Hematopoietic multipotent progenitor cell (in vitro differentiated cells): ENCODE data around the gene CADM1. TPM values are rescaled to one million over a fixed set of nuclear protein-coding genes. Genes with fewer than 3 reads are reported as not detected.

Experiments
- DNase-seq, 3 donors: peaks; one replicate each; pipeline ENCODE4 v3.0.0-alpha.2; 2011 to 2015; ENCODE audit warnings: low read depth in 2 of 3, low spot score in 2 of 3
- total RNA-seq: library from RNA; depleted of rRNA; stranded (reverse); fragments of >200 nt; gene quantifications from one replicate; pipeline ENCODE4 v1.2.3, GENCODE V29; 2012

Gene CADM1
- total RNA-seq, 1 donor, result under 0.01 TPM

GRCh38 chr11:115290479-115290878 lies 213.7 kb downstream of the CADM1 start:
- no peak for DNase-seq

GRCh38 chr11:115287266-115287665 lies 216.9 kb downstream of the CADM1 start:
- no peak for DNase-seq

- DNase-seq, result no peak
Measured at GRCh38 chr11:115286614-115287013, 217.6 kb downstream of the CADM1 start.

- DNase-seq, result no peak
Measured at GRCh38 chr11:115284773-115285172, 219.4 kb downstream of the CADM1 start.

- DNase-seq, result no peak
Measured at GRCh38 chr11:115282923-115283322, 221.3 kb downstream of the CADM1 start.

- DNase-seq, result no peak
Measured at GRCh38 chr11:115280775-115281174, 223.4 kb downstream of the CADM1 start.

- no peak for DNase-seq
Measured at GRCh38 chr11:115279813-115280761, 224.1 kb downstream of the CADM1 start.

- DNase-seq, result no peak
Measured at GRCh38 chr11:115276799-115277198, 227.4 kb downstream of the CADM1 start.

- DNase-seq, result no peak
Measured at GRCh38 chr11:115276191-115276590, 228.0 kb downstream of the CADM1 start.

- DNase-seq, result no peak
Measured at GRCh38 chr11:115275045-115275444, 229.2 kb downstream of the CADM1 start.

GRCh38 chr11:115272925-115273324 lies 231.3 kb downstream of the CADM1 start:
- no peak for DNase-seq

GRCh38 chr11:115271643-115272042 lies 232.6 kb downstream of the CADM1 start:
- DNase-seq, result no peak

- no peak for DNase-seq
Measured at GRCh38 chr11:115269191-115269950, 234.8 kb downstream of the CADM1 start.

GRCh38 chr11:115267871-115268270 lies 236.3 kb downstream of the CADM1 start:
- DNase-seq, result no peak

GRCh38 chr11:115267238-115267781 lies 236.9 kb downstream of the CADM1 start:
- DNase-seq, result no peak

- no peak for DNase-seq
Measured at GRCh38 chr11:115266066-115266639, 238.1 kb downstream of the CADM1 start.

GRCh38 chr11:115263799-115264656 lies 240.2 kb downstream of the CADM1 start:
- no peak for DNase-seq

GRCh38 chr11:115258216-115258615 lies 246.0 kb downstream of the CADM1 start:
- no peak for DNase-seq

GRCh38 chr11:115257678-115258077 lies 246.5 kb downstream of the CADM1 start:
- DNase-seq, result no peak

- DNase-seq, result no peak
Measured at GRCh38 chr11:115257270-115257669, 246.9 kb downstream of the CADM1 start.
